HG03354 (cell line): ENCODE data around the gene KRT10.
"Not testable (repeated sequence)": the region's sequence is repeated elsewhere in the genome, so short reads cannot be mapped to it uniquely, and the experiment has no call there.

Experiments
- ATAC-seq: cut with Tn5 transposase; IDR thresholded peaks from one replicate; pipeline ENCODE4 v1.9.1; 2021; ENCODE audit warnings: mild to moderate bottlenecking; ENCODE audit not compliant: unreplicated experiment, poor library complexity, severe bottlenecking

The KRT10 gene

GRCh38 chr17:40822132-40822812, at the start of gene KRT10:
TSS of gene KRT10 (minus strand) at chr17:40822614. CDS start at chr17:40822585, 29 bp downstream.
- no peak for ATAC-seq

- ATAC-seq: no peak
These were observed 48.9 kb upstream of the KRT10 start for GRCh38 chr17:40871316-40871715.

GRCh38 chr17:40870136-40870535, 47.7 kb upstream of the KRT10 start:
- ATAC-seq: no peak

GRCh38 chr17:40866838-40867237, 44.4 kb upstream of the KRT10 start, which contains the start of gene KRT12:
TSS of gene KRT12 (minus strand) at chr17:40867223. CDS start at chr17:40867186, 37 bp downstream.
- ATAC-seq: no peak

GRCh38 chr17:40864661-40865390, 42.4 kb upstream of the KRT10 start:
- ATAC-seq: no peak

GRCh38 chr17:40862985-40863733, 40.7 kb upstream of the KRT10 start:
- ATAC-seq: no peak

- ATAC-seq: no peak
These were observed 37.1 kb upstream of the KRT10 start for GRCh38 chr17:40859536-40859935.

- not testable (repeated sequence) for ATAC-seq
These were observed 36.3 kb upstream of the KRT10 start for GRCh38 chr17:40858667-40859066.

- ATAC-seq: no peak
These were observed 35.1 kb upstream of the KRT10 start for GRCh38 chr17:40857535-40857934.

GRCh38 chr17:40854175-40854814, 31.9 kb upstream of the KRT10 start:
- ATAC-seq: no peak

GRCh38 chr17:40852364-40852763, 29.9 kb upstream of the KRT10 start:
- ATAC-seq: no peak

- no peak for ATAC-seq
These were observed 28.0 kb upstream of the KRT10 start for GRCh38 chr17:40850293-40850972.

- ATAC-seq: no peak
These were observed 27.3 kb upstream of the KRT10 start for GRCh38 chr17:40849723-40850122.

GRCh38 chr17:40848583-40849235, 26.3 kb upstream of the KRT10 start:
- ATAC-seq: no peak

GRCh38 chr17:40846515-40847144, 24.2 kb upstream of the KRT10 start:
- ATAC-seq: no peak

GRCh38 chr17:40844671-40845107, 22.3 kb upstream of the KRT10 start:
- ATAC-seq: no peak

- ATAC-seq: no peak
These were observed 20.8 kb upstream of the KRT10 start for GRCh38 chr17:40843242-40843641.

- ATAC-seq: no peak
These were observed 18.8 kb upstream of the KRT10 start for GRCh38 chr17:40841246-40841645.

GRCh38 chr17:40839194-40839593, 16.8 kb upstream of the KRT10 start:
- no peak for ATAC-seq
